Trophoblast cell (in vitro differentiated cells and primary cell): Measurements from ENCODE around the gene SCART1.
"Not testable (repeated sequence)": the region's sequence is repeated elsewhere in the genome, so short reads cannot be mapped to it uniquely, and the experiment has no call there.

Source experiments
- DNase-seq, 2 donors: peaks; one replicate each; pipeline ENCODE4 v3.0.0-alpha.2; 2016
- H2AFZ ChIP-seq: 2 replicates; pipeline ENCODE4 v1.6.1; 2013; ENCODE audit warnings: low read length, moderate library complexity, mild to moderate bottlenecking; ENCODE audit not compliant: insufficient read depth, poor library complexity
- H2AK5ac ChIP-seq: 2 replicates; pipeline ENCODE4 v1.6.1; 2013; ENCODE audit warnings: mild to moderate bottlenecking, low read length
- H2BK120ac ChIP-seq: 2 replicates; pipeline ENCODE4 v1.6.1; 2013; ENCODE audit warnings: low read length, mild to moderate bottlenecking, moderate library complexity; ENCODE audit not compliant: insufficient read depth, poor library complexity
- H2BK12ac ChIP-seq: 2 replicates; pipeline ENCODE4 v1.6.1; 2013; ENCODE audit warnings: mild to moderate bottlenecking, low read length, moderate library complexity
- H2BK5ac ChIP-seq: 2 replicates; pipeline ENCODE4 v1.6.1; 2013; ENCODE audit warnings: low read length, low read depth, moderate library complexity, mild to moderate bottlenecking; ENCODE audit not compliant: poor library complexity
- H3K14ac ChIP-seq: 2 replicates; pipeline ENCODE4 v1.6.1; 2013; ENCODE audit warnings: mild to moderate bottlenecking, low read length
- H3K18ac ChIP-seq: 2 replicates; pipeline ENCODE4 v1.6.1; 2013; ENCODE audit warnings: mild to moderate bottlenecking, low read length
- H3K23ac ChIP-seq: 2 replicates; pipeline ENCODE4 v1.6.1; 2013; ENCODE audit warnings: low read length
- H3K27ac ChIP-seq: 2 replicates; pipeline ENCODE4 v1.5.1; 2013; ENCODE audit warnings: low read depth, mild to moderate bottlenecking, inconsistent platforms, low read length, moderate library complexity
- H3K27me3 ChIP-seq: 2 replicates; pipeline ENCODE4 v1.6.1; 2013; ENCODE audit warnings: inconsistent platforms, mild to moderate bottlenecking, low read length, moderate library complexity; ENCODE audit not compliant: insufficient read depth
- H3K36me3 ChIP-seq, 2 experiments: 1 replicate in 1 of 2; 2 replicates in 1 of 2; pipeline ENCODE4 v1.6.1; 2013; ENCODE audit warnings: low read length in 2 of 2, mild to moderate bottlenecking in 2 of 2, moderate library complexity in 1 of 2; ENCODE audit not compliant: insufficient read depth in 2 of 2, control insufficient read depth in 1 of 2
- H3K4ac ChIP-seq: 2 replicates; pipeline ENCODE4 v1.6.1; 2013; ENCODE audit warnings: low read depth, mild to moderate bottlenecking, low read length, moderate library complexity
- H3K4me1 ChIP-seq, 2 experiments: 1 replicate in 1 of 2; 2 replicates in 1 of 2; pipeline ENCODE4 v1.6.1; 2013; ENCODE audit warnings: low read length in 2 of 2, mild to moderate bottlenecking in 2 of 2, moderate library complexity in 1 of 2; ENCODE audit not compliant: insufficient read depth in 2 of 2, control insufficient read depth in 1 of 2
- H3K4me2 ChIP-seq: 2 replicates; pipeline ENCODE4 v1.6.1; 2013; ENCODE audit warnings: inconsistent platforms, mild to moderate bottlenecking, low read length, moderate library complexity
- H3K4me3 ChIP-seq: 2 replicates; pipeline ENCODE4 v1.5.1; 2013; ENCODE audit warnings: mild to moderate bottlenecking, low read depth, low read length, inconsistent platforms
- H3K79me1 ChIP-seq: one replicate; pipeline ENCODE4 v1.6.1; 2013; ENCODE audit warnings: low read length
- H3K79me2 ChIP-seq: 2 replicates; pipeline ENCODE4 v1.6.1; 2013; ENCODE audit warnings: low read length, mild to moderate bottlenecking; ENCODE audit not compliant: control insufficient read depth, insufficient read depth, poor library complexity
- H3K9ac ChIP-seq: 2 replicates; pipeline ENCODE4 v1.6.1; 2013; ENCODE audit warnings: mild to moderate bottlenecking, low read length
- H3K9me3 ChIP-seq: 2 replicates; pipeline ENCODE4 v1.6.1; 2013; ENCODE audit warnings: low read depth, mild to moderate bottlenecking, control low read depth, inconsistent platforms, low read length; ENCODE audit not compliant: insufficient read depth
- H4K12ac ChIP-seq: 2 replicates; pipeline ENCODE4 v1.6.1; 2013; ENCODE audit warnings: low read depth, mild to moderate bottlenecking, low read length, moderate library complexity
- H4K8ac ChIP-seq: 2 replicates; pipeline ENCODE4 v1.6.1; 2013; ENCODE audit warnings: low read depth, mild to moderate bottlenecking, low read length, moderate library complexity
- H4K91ac ChIP-seq: one replicate; pipeline ENCODE4 v1.6.1; 2013; ENCODE audit warnings: low read depth, mild to moderate bottlenecking, low read length, moderate library complexity
- WGBS: extraction: QIAGEN DNeasy Blood & Tissue Kit; methylation state at CpG from one replicate; pipeline ENCODE4 v1.1.7; 2013; ENCODE audit warnings: missing lambda C conversion rate; ENCODE audit not compliant: insufficient read length, insufficient coverage; ENCODE audit errors: extremely low coverage; 5-methylcytosine and 5-hydroxymethylcytosine counted together

Gene SCART1

DNA sequence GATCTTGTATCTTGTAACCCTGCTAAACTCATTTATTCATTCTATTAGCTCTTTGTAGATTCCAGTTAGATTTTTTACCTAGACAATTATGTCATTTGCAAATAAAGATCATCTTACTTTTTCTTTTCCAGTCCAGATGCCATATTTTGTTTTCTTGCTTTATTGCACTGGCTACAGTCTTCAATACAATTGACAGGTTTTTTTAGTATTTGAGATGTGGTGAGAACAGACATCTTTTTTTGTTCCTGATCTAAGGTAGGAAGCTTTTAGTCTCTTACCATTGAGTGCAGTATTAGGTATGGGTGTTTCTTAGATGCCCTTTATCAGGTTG is 41.4 kb upstream of the SCART1 start:
- Histone ChIP-seq H2AK5ac (no peak overlapping the region), H4K8ac (no peak overlapping the region), H3K4me1 (no peaks in the 10 kb centered on the region), H3K79me1 (no peaks in the 10 kb centered on the region), H2BK12ac (no peak overlapping the region), H2BK5ac (no peak overlapping the region), H2AFZ (no peak overlapping the region), H3K27me3 (no peaks in the 10 kb centered on the region), H3K9ac (no peak overlapping the region), H3K27ac (no peak overlapping the region), H3K4ac (no peak overlapping the region), H3K79me2 (no peaks in the 10 kb centered on the region), H3K36me3 (peaks cover 18 to 19% of the 10 kb centered on the region in 2 experiments), H3K4me3 (no peak overlapping the region), H3K23ac (no peak overlapping the region), H2BK120ac (no peak overlapping the region), H3K18ac (no peak overlapping the region), H4K12ac (no peak overlapping the region), H3K4me2 (no peak overlapping the region), H3K9me3 (peaks cover 8% of the 10 kb centered on the region), H4K91ac (no peak overlapping the region), H3K14ac (no peak overlapping the region)
- DNase-seq = no peak

DNA sequence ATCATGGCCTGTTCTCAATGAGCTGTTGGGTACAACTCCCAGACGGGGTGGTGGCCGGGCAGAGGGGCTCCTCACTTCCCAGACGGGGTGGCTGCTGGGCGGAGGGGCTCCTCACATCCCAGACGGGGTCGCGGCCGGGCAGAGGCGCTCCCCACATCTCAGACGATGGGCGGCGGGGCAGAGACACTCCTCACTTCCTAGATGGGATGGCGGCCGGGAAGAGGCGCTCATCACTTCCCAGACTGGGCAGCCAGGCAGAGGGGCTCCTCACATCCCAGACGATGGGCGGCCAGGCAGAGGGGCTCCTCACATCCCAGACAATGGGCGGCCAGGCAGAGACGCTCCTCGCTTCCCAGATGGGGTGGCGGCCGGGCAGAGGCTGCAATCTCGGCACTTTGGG is 39.3 kb upstream of the SCART1 start:
- not testable (repeated sequence) for H3K23ac ChIP-seq

DNA sequence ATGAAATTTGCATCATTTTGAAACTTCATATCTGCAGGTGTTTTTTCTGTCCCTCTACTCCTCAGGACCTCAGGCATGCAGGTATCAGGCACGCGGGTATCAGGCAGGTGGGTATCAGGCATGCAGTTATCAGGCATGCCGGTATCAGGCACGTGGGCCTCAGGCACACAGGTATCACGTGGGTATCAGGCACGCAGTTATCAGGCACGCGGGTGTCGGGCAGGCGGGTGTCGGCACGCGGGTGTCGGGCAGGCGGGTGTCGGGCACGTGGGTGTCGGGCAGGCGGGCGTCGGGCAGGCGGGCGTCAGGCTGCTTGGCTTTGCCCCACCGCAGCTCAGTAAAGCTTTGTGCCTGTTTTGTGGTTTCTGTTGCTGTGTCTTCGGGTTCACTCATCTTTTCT is 38.0 kb upstream of the SCART1 start:
- Histone ChIP-seq H2AFZ (no peak overlapping the region), H3K23ac (no peak overlapping the region), H3K79me2 (no peaks in the 10 kb centered on the region), H2BK5ac (no peak overlapping the region), H3K4ac (no peak overlapping the region), H4K8ac (no peak overlapping the region), H4K91ac (no peak overlapping the region), H3K14ac (no peak overlapping the region), H3K4me1 (no peaks in the 10 kb centered on the region), H3K36me3 (peaks cover 36 to 39% of the 10 kb centered on the region in 2 experiments), H4K12ac (no peak overlapping the region), H3K9ac (no peak overlapping the region), H3K79me1 (no peaks in the 10 kb centered on the region), H2BK12ac (no peak overlapping the region), H3K27ac (no peak overlapping the region), H3K4me3 (no peak overlapping the region), H3K18ac (no peak overlapping the region), H2AK5ac (no peak overlapping the region), H3K4me2 (no peak overlapping the region), H2BK120ac (no peak overlapping the region), H3K9me3 (peaks cover 8% of the 10 kb centered on the region), H3K27me3 (no peaks in the 10 kb centered on the region)
- DNase-seq = no peak
- no CpG with 5 or more reads among the region's 25 CpGs for WGBS

More for the DNA sequence above, 39.3 kb upstream of the SCART1 start:
- not testable (repeated sequence) for H3K4ac ChIP-seq, H2AFZ ChIP-seq, H3K4me3 ChIP-seq, H4K12ac ChIP-seq, H2BK12ac ChIP-seq, H3K79me1 ChIP-seq, H3K9ac ChIP-seq, H3K27ac ChIP-seq, DNase-seq, H3K9me3 ChIP-seq, H4K8ac ChIP-seq, H4K91ac ChIP-seq, H2AK5ac ChIP-seq, H3K14ac ChIP-seq, H2BK5ac ChIP-seq, H3K27me3 ChIP-seq, H3K4me2 ChIP-seq, H3K18ac ChIP-seq, H3K4me1 ChIP-seq, H2BK120ac ChIP-seq, H3K79me2 ChIP-seq
- WGBS = no CpG with 5 or more reads among the region's 23 CpGs
- H3K36me3 ChIP-seq = peaks cover 25 to 29% of the 10 kb centered on the region in 2 experiments

DNA sequence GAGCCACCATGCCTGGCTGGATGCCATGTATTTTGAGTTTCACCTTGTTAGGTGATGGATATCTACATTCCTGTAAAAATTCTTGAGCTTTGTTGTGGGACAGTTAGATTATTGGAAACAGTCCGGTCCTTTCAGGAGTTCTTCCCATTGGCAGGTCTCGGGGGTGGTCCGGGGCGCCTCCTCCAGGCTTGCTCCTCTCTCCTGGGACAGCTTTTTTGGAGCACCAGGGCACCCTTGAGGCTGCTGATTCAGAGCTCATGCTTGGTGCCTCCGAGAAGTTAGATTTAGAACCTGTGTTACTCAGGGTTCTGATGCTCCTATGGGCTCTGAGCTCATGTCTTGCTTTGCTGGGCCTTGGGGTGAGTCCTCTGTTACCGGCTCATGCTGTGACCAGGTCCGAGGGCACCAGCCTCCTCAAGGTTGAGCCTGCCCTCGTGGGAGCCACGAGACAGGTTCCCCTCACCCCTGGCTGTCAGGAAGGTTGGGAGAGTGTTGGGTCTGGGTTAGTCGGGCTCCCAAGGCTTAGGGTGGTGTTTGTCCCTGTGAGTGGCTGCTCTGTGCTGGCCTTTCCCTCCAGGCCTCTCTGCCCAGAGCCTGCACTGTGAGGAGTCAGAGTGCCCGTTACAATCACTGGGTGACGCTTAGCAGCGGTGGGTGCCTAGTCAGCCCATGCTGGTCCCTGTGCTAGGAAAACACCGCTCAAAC is 35.3 kb upstream of the SCART1 start:
- H2BK5ac ChIP-seq = no peak overlapping the region
- no peak overlapping the region for H3K4ac ChIP-seq
- H2BK120ac ChIP-seq = no peak overlapping the region
- no peak overlapping the region for H3K4me2 ChIP-seq
- no peak overlapping the region for H4K12ac ChIP-seq
- H2BK12ac ChIP-seq = no peak overlapping the region
- H3K18ac ChIP-seq = no peak overlapping the region
- H3K79me1 ChIP-seq = no peaks in the 10 kb centered on the region
- no CpG with 5 or more reads among the region's 14 CpGs for WGBS
- no peak overlapping the region for H2AFZ ChIP-seq
- no peak overlapping the region for H2AK5ac ChIP-seq
- H3K4me1 ChIP-seq = peaks cover 0 to 5% of the 10 kb centered on the region in 2 experiments
- no peak overlapping the region for H3K14ac ChIP-seq
- H4K8ac ChIP-seq = no peak overlapping the region
- H3K27ac ChIP-seq = no peak overlapping the region
- no peak overlapping the region for H4K91ac ChIP-seq
- H3K27me3 ChIP-seq = peaks cover 7% of the 10 kb centered on the region
- no peak overlapping the region for H3K4me3 ChIP-seq
- no peaks in the 10 kb centered on the region for H3K79me2 ChIP-seq
- H3K9ac ChIP-seq = no peak overlapping the region
- H3K36me3 ChIP-seq = peaks cover 41 to 42% of the 10 kb centered on the region in 2 experiments
- peaks cover 14% of the 10 kb centered on the region for H3K9me3 ChIP-seq
- H3K23ac ChIP-seq = no peak overlapping the region
- no peak for DNase-seq
